ENCODE measurements around the gene NKIRAS2. TPM values are rescaled to one million over a fixed set of nuclear protein-coding genes. Genes with fewer than 3 reads are reported as not detected.

Gene NKIRAS2
- total RNA-seq (18.8 and 19.8 TPM in 2 replicates), polyA plus RNA-seq (36.0 and 37.7 TPM in 2 replicates), polyA minus RNA-seq (ENCODE audit: low replicate concordance) (54.6 and 59.6 TPM in 2 replicates)
- 25.9 and 29.6 TPM in 2 replicates for polyA plus RNA-seq (2012)

GRCh38 chr17:42019509-42020404 lies at the start of gene NKIRAS2:
TSS of gene NKIRAS2 (plus strand) at chr17:42020090. CDS start at chr17:42021578, 1,488 bp downstream.
- H3K4me3 ChIP-seq (replicated peaks in 1 of 4; ENCODE audit: control extremely low read depth in 1 of 4, insufficient read depth in 1 of 4, low read depth in 3 of 4, low read length in 4 of 4) = peak within 1 kb of the TSS; percentile 90 to 98 (median 96)
- peak; percentile 89 to 90 for DNase-seq (ENCODE audit: low read depth in 2 of 2)
- H3K4me1 ChIP-seq (ENCODE audit: control insufficient read depth, extremely low read depth, insufficient read depth, low read length) = peaks cover 5% of the 10 kb centered on the region
- peaks cover 38% of the 10 kb centered on the region for H3K79me2 ChIP-seq (ENCODE audit: control insufficient read depth, insufficient read depth, low read length)
- no peak for TF ChIP-seq EZH2 (IDR thresholded peaks at IDR 0.05; ENCODE audit: low read length, missing control alignments)
- TF ChIP-seq CTCF (conservative IDR thresholded peaks at IDR 0.05 in 1 of 2, IDR thresholded peaks at IDR 0.05 in 1 of 2; ENCODE audit: low read depth in 1 of 2, low read length in 2 of 2) = peak; percentile 75 to 76
- H4K20me1 ChIP-seq (ENCODE audit: control insufficient read depth, extremely low read depth, insufficient read depth, low read length) = no peaks in the 10 kb centered on the region
- H3K4me2 ChIP-seq (ENCODE audit: extremely low read depth, insufficient read depth, low read length) = peak within 1 kb of the TSS; percentile 83
- no peaks in the 10 kb centered on the region for H3K27me3 ChIP-seq (ENCODE audit: control insufficient read depth, insufficient read depth, low read length)
- H3K36me3 ChIP-seq (ENCODE audit: control insufficient read depth, insufficient read depth, low read length) = peaks cover 14% of the 10 kb centered on the region
- peak within 1 kb of the TSS; percentile 86 for H2AFZ ChIP-seq (ENCODE audit: low read length)
- no peaks in the 10 kb centered on the region for H3K9me3 ChIP-seq (ENCODE audit: control insufficient read depth, insufficient read depth, low read depth, low read length)
- H3K27ac ChIP-seq (ENCODE audit: insufficient read depth, low read length) = peak within 1 kb of the TSS; percentile 88
- peak within 1 kb of the TSS; percentile 89 for H3K9ac ChIP-seq (ENCODE audit: insufficient read depth, low read length)

- no peak for DNase-seq (ENCODE audit: low read depth in 2 of 2)
- Histone ChIP-seq H4K20me1 (ENCODE audit: control insufficient read depth, extremely low read depth, insufficient read depth, low read length) (no peaks in the 10 kb centered on the region), H3K79me2 (ENCODE audit: control insufficient read depth, insufficient read depth, low read length) (peaks cover 42% of the 10 kb centered on the region), H3K27ac (ENCODE audit: insufficient read depth, low read length) (no peak overlapping the region), H3K4me2 (ENCODE audit: extremely low read depth, insufficient read depth, low read length) (no peak overlapping the region), H3K4me1 (ENCODE audit: control insufficient read depth, extremely low read depth, insufficient read depth, low read length) (peaks cover 6% of the 10 kb centered on the region), H3K9ac (ENCODE audit: insufficient read depth, low read length) (no peak overlapping the region), H3K4me3 (replicated peaks in 1 of 4; ENCODE audit: control extremely low read depth in 1 of 4, insufficient read depth in 1 of 4, low read depth in 3 of 4, low read length in 4 of 4) (no peak overlapping the region), H3K36me3 (ENCODE audit: control insufficient read depth, insufficient read depth, low read length) (peaks cover 28% of the 10 kb centered on the region), H3K27me3 (ENCODE audit: control insufficient read depth, insufficient read depth, low read length) (no peaks in the 10 kb centered on the region), H2AFZ (ENCODE audit: low read length) (no peak overlapping the region), H3K9me3 (ENCODE audit: control insufficient read depth, insufficient read depth, low read depth, low read length) (no peaks in the 10 kb centered on the region)
- no peak for TF ChIP-seq CTCF (conservative IDR thresholded peaks at IDR 0.05 in 1 of 2, IDR thresholded peaks at IDR 0.05 in 1 of 2; ENCODE audit: low read depth in 1 of 2, low read length in 2 of 2)
- no peak for TF ChIP-seq EZH2 (IDR thresholded peaks at IDR 0.05; ENCODE audit: low read length, missing control alignments)
These were observed 49.0 kb upstream of the NKIRAS2 start for GRCh38 chr17:41970901-41971331.

GRCh38 chr17:41971721-41972523 lies 48.0 kb upstream of the NKIRAS2 start:
- H3K9ac ChIP-seq (ENCODE audit: insufficient read depth, low read length) = no peak overlapping the region
- H3K36me3 ChIP-seq (ENCODE audit: control insufficient read depth, insufficient read depth, low read length) = peaks cover 33% of the 10 kb centered on the region
- no peak for DNase-seq (ENCODE audit: low read depth in 2 of 2)
- no peaks in the 10 kb centered on the region for H3K9me3 ChIP-seq (ENCODE audit: control insufficient read depth, insufficient read depth, low read depth, low read length)
- H3K79me2 ChIP-seq (ENCODE audit: control insufficient read depth, insufficient read depth, low read length) = peaks cover 42% of the 10 kb centered on the region
- peaks cover 6% of the 10 kb centered on the region for H3K4me1 ChIP-seq (ENCODE audit: control insufficient read depth, extremely low read depth, insufficient read depth, low read length)
- no peak overlapping the region for H3K27ac ChIP-seq (ENCODE audit: insufficient read depth, low read length)
- no peak overlapping the region for H3K4me2 ChIP-seq (ENCODE audit: extremely low read depth, insufficient read depth, low read length)
- TF ChIP-seq CTCF (conservative IDR thresholded peaks at IDR 0.05 in 1 of 2, IDR thresholded peaks at IDR 0.05 in 1 of 2; ENCODE audit: low read depth in 1 of 2, low read length in 2 of 2) (no peak), EZH2 (IDR thresholded peaks at IDR 0.05; ENCODE audit: low read length, missing control alignments) (no peak)
- no peaks in the 10 kb centered on the region for H3K27me3 ChIP-seq (ENCODE audit: control insufficient read depth, insufficient read depth, low read length)
- H4K20me1 ChIP-seq (ENCODE audit: control insufficient read depth, extremely low read depth, insufficient read depth, low read length) = no peaks in the 10 kb centered on the region
- no peak overlapping the region for H3K4me3 ChIP-seq (replicated peaks in 1 of 4; ENCODE audit: control extremely low read depth in 1 of 4, insufficient read depth in 1 of 4, low read depth in 3 of 4, low read length in 4 of 4)
- no peak overlapping the region for H2AFZ ChIP-seq (ENCODE audit: low read length)
